CD4-positive, alpha-beta T cell treated with Interleukin-15 for 1 hour (primary cell): ENCODE results near the gene GALK2.

Source experiments
- DNase-seq: peaks from one replicate; pipeline ENCODE4 v3.0.0-alpha.2; 2020

GALK2 gene

GRCh38 chr15:49169880-49170597 lies at the start of gene GALK2:
Gene GALK2, plus strand, starts transcription at chr15:49170247. Its CDS starts 76 bp downstream, at chr15:49170323.
- DNase-seq: peak; percentile 78

GRCh38 chr15:49120832-49121231 lies 49.2 kb upstream of the GALK2 start:
- DNase-seq: no peak

GRCh38 chr15:49121901-49122300 lies 48.1 kb upstream of the GALK2 start:
- no peak for DNase-seq

GRCh38 chr15:49122541-49123062 lies 47.4 kb upstream of the GALK2 start:
- no peak for DNase-seq

- no peak for DNase-seq
Measured at GRCh38 chr15:49124371-49124770, 45.7 kb upstream of the GALK2 start.

- DNase-seq: no peak
Measured at GRCh38 chr15:49131403-49131802, 38.6 kb upstream of the GALK2 start.

- DNase-seq: no peak
Measured at GRCh38 chr15:49134683-49135341, 35.2 kb upstream of the GALK2 start.

- DNase-seq: no peak
Measured at GRCh38 chr15:49135342-49135857, 34.6 kb upstream of the GALK2 start.

- no peak for DNase-seq
Measured at GRCh38 chr15:49135911-49136310, 34.1 kb upstream of the GALK2 start.

- no peak for DNase-seq
Measured at GRCh38 chr15:49137861-49138260, 32.2 kb upstream of the GALK2 start.

- DNase-seq: no peak
Measured at GRCh38 chr15:49145651-49146609, 24.1 kb upstream of the GALK2 start.

- DNase-seq: no peak
Measured at GRCh38 chr15:49148298-49148697, 21.7 kb upstream of the GALK2 start.

- no peak for DNase-seq
Measured at GRCh38 chr15:49148727-49149126, 21.3 kb upstream of the GALK2 start.

GRCh38 chr15:49151831-49152230 lies 18.2 kb upstream of the GALK2 start:
- DNase-seq: no peak

GRCh38 chr15:49152552-49153312 lies 17.3 kb upstream of the GALK2 start:
- no peak for DNase-seq

- DNase-seq: no peak
Measured at GRCh38 chr15:49154359-49154758, 15.7 kb upstream of the GALK2 start.

GRCh38 chr15:49154799-49155109 lies 15.3 kb upstream of the GALK2 start:
- no peak for DNase-seq

GRCh38 chr15:49155110-49155833 lies 14.8 kb upstream of the GALK2 start, which contains the start of gene COPS2:
Gene COPS2, minus strand, starts transcription at chr15:49155599. Its CDS starts 21 bp downstream, at chr15:49155578.
- peak; percentile 95 for DNase-seq

GRCh38 chr15:49155834-49156627 lies 14.0 kb upstream of the GALK2 start:
- no peak for DNase-seq

- DNase-seq: no peak
Measured at GRCh38 chr15:49163678-49164077, 6.4 kb upstream of the GALK2 start.

GRCh38 chr15:49164865-49165264 lies 5.2 kb upstream of the GALK2 start:
- no peak for DNase-seq
